WERI-Rb-1 (cell line): ENCODE data around the gene MCL1.
A peak's percentile ranks its signal among the peaks of the same experiment; 100 is the strongest.

ENCODE experiments used
- DNase-seq: peaks from one replicate; pipeline ENCODE4 v3.0.0-alpha.2; 2020
- H3K27ac ChIP-seq: fragments of 250-450 bp; sonication (Bioruptor Pico); 2 replicates; pipeline ENCODE4 v1.5.1; 2020; ENCODE audit warnings: mild to moderate bottlenecking, moderate library complexity
- H3K27me3 ChIP-seq: fragments of 250-450 bp; sonication (Bioruptor Pico); 2 replicates; pipeline ENCODE4 v1.5.1; 2021; ENCODE audit warnings: mild to moderate bottlenecking, low read depth, moderate library complexity; ENCODE audit not compliant: insufficient read depth, severe bottlenecking
- H3K36me3 ChIP-seq: fragments of 250-450 bp; sonication (Bioruptor Pico); 2 replicates; pipeline ENCODE4 v1.5.1; 2020; ENCODE audit warnings: mild to moderate bottlenecking, moderate library complexity
- H3K4me3 ChIP-seq: 2 replicates; pipeline ENCODE4 v1.5.1; 2011; ENCODE audit warnings: low read depth, mild to moderate bottlenecking, control low read depth, low read length
- H3K9me3 ChIP-seq: fragments of 250-450 bp; sonication (Bioruptor Pico); 2 replicates; pipeline ENCODE4 v1.5.1; 2021; ENCODE audit warnings: mild to moderate bottlenecking, moderate library complexity; ENCODE audit not compliant: severe bottlenecking
- TF ChIP-seq, protein P1 (sequence below): IDR thresholded peaks from 2 replicates; pipeline ENCODE4 v1.5.1; 2011; ENCODE audit warnings: low read depth, mild to moderate bottlenecking, control low read depth, inconsistent platforms, low read length

The MCL1 gene

DNA sequence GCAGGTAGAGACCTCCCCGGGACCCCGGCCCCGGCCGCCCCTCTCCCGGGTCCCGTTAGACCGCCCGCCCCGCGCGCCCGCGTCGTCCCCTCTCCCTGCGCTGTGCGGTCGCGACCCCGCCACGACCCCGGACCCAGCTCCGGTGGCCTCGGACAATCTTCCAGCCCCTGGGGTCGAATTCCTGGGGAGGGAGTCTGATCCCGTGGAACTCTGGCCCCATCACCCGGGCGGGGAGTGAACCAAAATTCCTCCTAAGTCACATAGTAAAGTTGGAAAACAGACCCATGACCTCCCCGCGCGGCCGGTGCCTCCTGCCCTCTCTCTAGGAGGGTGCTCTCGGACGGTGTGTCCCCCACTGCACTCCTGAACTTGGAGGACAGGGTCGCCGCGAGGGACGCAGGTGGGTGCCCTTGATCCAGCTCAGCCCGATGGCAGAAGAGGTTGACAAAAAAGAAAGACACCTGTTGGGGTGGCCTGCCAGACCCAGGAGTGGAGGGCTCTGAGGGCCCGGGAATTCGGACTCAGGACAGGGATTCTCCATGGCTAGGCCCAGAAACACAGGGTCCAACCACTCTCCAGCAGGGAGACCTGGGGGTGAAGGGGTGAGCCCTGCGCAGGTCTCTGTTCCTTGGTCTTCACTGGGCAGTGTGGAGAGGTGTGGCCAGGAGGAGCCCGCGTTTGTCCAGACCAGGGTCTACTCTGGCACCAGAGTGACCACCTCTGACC, 29.8 kb downstream of the MCL1 start:
- H3K4me3 ChIP-seq: no peak overlapping the region
- H3K36me3 ChIP-seq: no peaks in the 10 kb centered on the region
- H3K27ac ChIP-seq: no peak overlapping the region
- no peaks in the 10 kb centered on the region for H3K9me3 ChIP-seq
- DNase-seq: no peak
- no peaks in the 10 kb centered on the region for H3K27me3 ChIP-seq
- TF ChIP-seq, protein P1, sequence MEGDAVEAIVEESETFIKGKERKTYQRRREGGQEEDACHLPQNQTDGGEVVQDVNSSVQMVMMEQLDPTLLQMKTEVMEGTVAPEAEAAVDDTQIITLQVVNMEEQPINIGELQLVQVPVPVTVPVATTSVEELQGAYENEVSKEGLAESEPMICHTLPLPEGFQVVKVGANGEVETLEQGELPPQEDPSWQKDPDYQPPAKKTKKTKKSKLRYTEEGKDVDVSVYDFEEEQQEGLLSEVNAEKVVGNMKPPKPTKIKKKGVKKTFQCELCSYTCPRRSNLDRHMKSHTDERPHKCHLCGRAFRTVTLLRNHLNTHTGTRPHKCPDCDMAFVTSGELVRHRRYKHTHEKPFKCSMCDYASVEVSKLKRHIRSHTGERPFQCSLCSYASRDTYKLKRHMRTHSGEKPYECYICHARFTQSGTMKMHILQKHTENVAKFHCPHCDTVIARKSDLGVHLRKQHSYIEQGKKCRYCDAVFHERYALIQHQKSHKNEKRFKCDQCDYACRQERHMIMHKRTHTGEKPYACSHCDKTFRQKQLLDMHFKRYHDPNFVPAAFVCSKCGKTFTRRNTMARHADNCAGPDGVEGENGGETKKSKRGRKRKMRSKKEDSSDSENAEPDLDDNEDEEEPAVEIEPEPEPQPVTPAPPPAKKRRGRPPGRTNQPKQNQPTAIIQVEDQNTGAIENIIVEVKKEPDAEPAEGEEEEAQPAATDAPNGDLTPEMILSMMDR: no peak

DNA sequence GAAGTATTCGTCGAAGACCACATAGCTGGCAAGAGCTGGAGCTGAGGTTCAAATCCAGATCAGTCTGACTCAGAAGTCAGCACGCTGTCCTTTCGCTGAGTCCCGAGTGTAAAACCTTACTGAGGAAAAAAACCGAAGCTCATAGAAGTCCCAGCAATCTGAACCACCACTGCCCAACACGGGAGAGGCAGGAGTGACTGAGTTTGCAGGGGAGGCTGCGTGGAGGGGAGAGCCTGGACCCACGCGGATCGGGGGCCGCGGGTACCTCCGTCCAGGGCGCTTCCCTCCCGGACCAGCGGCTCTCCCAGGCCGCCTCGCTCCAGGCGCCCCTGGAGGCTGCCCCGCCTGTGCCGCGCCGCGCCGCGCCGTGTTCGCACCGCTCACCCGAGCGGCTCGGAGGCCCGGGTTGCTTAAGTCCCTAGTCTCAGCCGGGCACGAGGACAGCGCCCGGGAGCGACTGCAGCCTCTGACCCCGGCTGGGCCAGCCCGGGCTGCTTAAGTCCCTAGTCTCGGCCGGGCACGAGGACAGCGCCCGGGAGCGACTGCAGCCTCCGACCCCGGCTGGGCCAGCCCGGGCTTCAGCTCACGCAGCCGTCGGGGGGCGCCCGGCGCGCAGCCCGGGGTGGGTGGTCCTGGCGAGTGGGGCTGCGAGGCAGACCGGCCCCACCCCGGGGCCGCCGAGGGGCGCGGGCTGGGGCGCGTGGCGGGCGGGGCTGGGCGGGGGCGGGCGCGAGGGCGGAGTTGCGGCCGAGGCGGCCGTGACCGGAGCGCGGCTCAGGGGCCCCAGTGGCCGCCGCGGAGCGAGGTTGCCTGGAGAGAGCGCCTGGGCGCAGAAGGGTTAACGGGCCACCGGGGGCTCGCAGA, 30.5 kb downstream of the MCL1 start, which contains the start of gene ADAMTSL4:
TSS of gene ADAMTSL4 (plus strand) at position 777 of the 864 bp plus-strand sequence. CDS start 2,881 bp downstream, outside the sequence.
- Histone ChIP-seq H3K36me3 (no peaks in the 10 kb centered on the region), H3K9me3 (no peaks in the 10 kb centered on the region), H3K27ac (0 out of 2 replicates have a peak within 1 kb of the TSS, but pooled peaks have one; percentile 1), H3K4me3 (peak within 1 kb of the TSS; percentile 40), H3K27me3 (no peaks in the 10 kb centered on the region)
- TF ChIP-seq, protein P1: 0 out of 2 replicates have a peak, but pooled peaks have one; percentile 20
- DNase-seq: peak; percentile 65

DNA sequence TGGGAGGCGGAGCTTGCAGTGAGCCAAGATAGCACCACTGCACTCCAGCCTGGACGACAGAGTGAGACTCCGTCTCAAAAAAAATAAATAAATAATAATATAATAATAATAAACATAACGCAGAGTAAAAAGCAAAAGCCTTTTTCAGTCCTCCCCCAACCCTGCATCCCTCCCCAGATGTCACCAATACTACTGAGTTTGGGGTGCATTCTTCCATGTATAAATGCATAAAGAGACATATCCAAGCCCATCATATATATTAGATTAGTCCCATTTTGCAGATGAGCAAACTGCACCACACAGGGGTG, 31.1 kb downstream of the MCL1 start:
- TF ChIP-seq, protein P1: no peak
- H3K27me3 ChIP-seq: no peaks in the 10 kb centered on the region
- no peak for DNase-seq
- no peaks in the 10 kb centered on the region for H3K36me3 ChIP-seq
- peak overlapping the region; percentile 40 for H3K4me3 ChIP-seq
- no peak overlapping the region for H3K27ac ChIP-seq
- no peaks in the 10 kb centered on the region for H3K9me3 ChIP-seq

DNA sequence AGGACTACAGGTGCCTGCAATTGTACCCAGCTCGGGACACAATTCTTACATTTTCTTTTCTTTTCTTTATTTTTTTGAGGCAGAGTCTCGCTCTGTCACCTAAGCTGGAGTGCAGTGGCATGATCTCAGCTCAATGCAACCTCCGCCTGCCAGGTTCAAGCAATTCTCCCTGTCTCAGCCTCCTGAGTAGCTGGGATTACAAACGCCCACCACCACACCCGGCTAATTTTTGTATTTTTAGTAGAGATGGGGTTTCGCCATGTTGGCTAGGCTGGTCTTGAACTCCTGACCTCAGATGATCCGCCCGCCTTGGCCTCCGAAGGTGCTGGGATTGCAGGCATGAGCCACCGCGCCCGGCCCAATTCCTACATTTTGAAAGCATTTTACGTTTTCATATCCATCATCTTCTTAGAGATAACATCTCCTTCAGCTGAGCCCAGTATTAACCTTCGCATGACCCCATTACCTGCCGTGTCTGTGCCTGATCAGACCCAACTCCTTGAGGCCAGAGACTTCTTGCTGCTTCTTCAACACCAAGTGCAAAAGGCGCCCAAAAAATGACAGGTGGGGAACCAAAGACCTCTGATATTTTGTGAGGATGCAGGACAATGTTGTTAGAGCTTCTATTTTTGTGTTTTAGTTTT, 33.0 kb downstream of the MCL1 start:
- no peaks in the 10 kb centered on the region for H3K36me3 ChIP-seq
- DNase-seq: no peak
- no peak overlapping the region for H3K27ac ChIP-seq
- no peaks in the 10 kb centered on the region for H3K9me3 ChIP-seq
- H3K4me3 ChIP-seq: no peak overlapping the region
- H3K27me3 ChIP-seq: no peaks in the 10 kb centered on the region
- TF ChIP-seq, protein P1: no peak

DNA sequence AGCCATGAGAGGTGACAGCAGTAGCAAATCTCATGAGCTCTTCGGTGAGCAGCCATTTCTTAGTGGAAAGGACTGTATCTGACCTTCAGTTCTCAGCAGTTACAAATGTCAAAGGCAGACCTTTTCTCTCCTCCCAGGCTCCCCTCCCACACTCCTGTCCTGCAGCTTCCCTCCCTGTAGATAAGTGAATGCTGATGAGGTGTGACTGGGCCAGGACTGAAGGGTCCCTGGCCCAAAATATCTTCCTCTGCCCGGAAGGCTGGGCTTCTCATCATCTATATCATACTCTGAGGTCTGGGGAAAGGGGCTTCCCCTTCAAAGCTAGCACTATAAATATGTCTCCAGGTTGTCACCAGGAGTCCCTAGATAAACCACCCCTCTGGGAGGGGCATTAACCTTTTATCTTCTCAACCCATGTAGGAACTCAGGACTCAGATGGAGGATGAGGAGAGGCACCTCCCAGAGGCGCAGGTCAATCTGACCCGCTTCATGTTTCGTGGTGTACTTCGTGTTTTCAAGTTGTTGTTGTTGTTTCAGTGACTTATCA, 33.9 kb downstream of the MCL1 start:
- Histone ChIP-seq H3K36me3 (no peaks in the 10 kb centered on the region), H3K27ac (no peak overlapping the region), H3K27me3 (no peaks in the 10 kb centered on the region), H3K9me3 (no peaks in the 10 kb centered on the region), H3K4me3 (no peak overlapping the region)
- no peak for DNase-seq
- TF ChIP-seq, protein P1: no peak
